MG63 (cell line): Measurements from ENCODE around the gene SIRT2. TPM values are rescaled to one million over a fixed set of nuclear protein-coding genes. Genes with fewer than 3 reads are reported as not detected.

Source experiments
- DNase-seq: peaks from one replicate; pipeline ENCODE4 v3.0.0-alpha.2; 2020
- H3K27me3 ChIP-seq: fragments of 250-450 bp; sonication (Bioruptor Pico); 2 replicates; pipeline ENCODE4 v1.5.1; 2020; ENCODE audit warnings: mild to moderate bottlenecking, moderate library complexity
- H3K36me3 ChIP-seq: fragments of 250-450 bp; sonication (Bioruptor Pico); 2 replicates; pipeline ENCODE4 v1.5.1; 2020; ENCODE audit warnings: mild to moderate bottlenecking, moderate library complexity
- H3K4me3 ChIP-seq: fragments of 250-450 bp; sonication (Bioruptor Pico); 2 replicates; pipeline ENCODE4 v1.5.1; 2020; ENCODE audit warnings: mild to moderate bottlenecking, moderate library complexity
- H3K9me3 ChIP-seq: fragments of 250-450 bp; sonication (Bioruptor Pico); 2 replicates; pipeline ENCODE4 v1.5.1; 2020; ENCODE audit warnings: mild to moderate bottlenecking, moderate library complexity
- total RNA-seq: library from RNA; depleted of rRNA; stranded (reverse); fragments of >200 nt; shearing (Covaris generic); gene quantifications from 2 replicates; pipeline ENCODE4 v1.2.3, GENCODE V29; 2014; ENCODE audit warnings: low replicate concordance

The SIRT2 gene
- total RNA-seq, 1 experiment from 2014 or later: 72.9 TPM

DNA sequence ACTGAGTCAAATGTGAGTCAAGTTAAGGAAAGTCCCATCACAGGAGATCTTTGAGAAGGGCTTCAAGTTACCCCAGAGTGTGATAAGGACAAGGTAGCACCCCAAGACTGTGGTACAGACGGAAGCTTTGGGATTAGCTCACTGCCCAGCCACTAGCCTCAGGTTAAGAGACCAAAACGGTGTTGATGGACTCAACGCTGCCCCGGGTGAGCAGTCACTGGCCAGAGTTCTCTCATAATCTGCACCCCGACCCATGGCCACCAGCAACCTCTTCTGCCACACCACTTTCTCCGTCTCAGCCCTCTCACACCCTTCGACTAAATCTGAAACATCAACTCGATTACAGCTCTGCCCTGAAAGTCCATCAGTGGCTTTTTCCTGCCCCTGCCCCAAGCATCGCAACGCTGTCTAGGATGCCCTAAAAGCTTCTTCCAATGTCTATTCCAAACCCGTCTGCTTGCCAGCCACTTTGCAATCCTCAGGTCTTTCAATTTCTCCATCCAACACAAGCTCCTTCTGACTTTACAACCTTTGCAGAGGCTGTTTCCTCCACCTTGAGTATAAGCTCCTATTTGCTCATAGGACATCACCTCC lies 55.2 kb downstream of the SIRT2 start:
- Histone ChIP-seq H3K27me3 (no peaks in the 10 kb centered on the region), H3K36me3 (peaks cover 98% of the 10 kb centered on the region), H3K9me3 (no peaks in the 10 kb centered on the region), H3K4me3 (no peak overlapping the region)
- no peak for DNase-seq

DNA sequence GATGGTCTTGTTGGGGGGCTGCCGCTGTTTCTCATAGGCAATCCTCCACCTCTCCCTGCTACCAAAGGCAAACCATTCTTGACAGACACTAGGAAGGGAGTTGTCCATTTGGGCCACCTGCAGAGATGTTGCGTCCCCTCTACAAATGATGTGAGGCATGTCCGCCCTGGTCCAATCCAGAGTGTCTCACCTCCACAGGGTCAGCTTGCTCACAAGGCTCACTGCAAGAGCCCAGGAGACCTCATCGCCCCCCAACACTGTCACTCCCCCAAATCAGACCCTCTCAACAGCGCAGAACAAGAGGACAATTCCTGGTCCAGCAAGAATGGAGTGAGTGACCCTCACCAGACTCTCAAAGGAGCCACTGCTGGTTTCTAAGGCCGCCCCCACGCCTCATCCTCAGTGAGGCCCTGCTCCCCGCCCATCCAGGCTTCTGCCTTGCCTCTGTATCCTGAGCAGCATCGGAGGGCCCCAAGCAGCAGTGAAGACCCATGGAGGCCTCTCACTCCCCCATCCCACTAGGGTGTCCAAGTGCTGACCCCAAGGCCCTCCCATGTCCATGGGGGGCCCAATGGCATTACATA lies 56.2 kb downstream of the SIRT2 start:
- no peaks in the 10 kb centered on the region for H3K9me3 ChIP-seq

DNA sequence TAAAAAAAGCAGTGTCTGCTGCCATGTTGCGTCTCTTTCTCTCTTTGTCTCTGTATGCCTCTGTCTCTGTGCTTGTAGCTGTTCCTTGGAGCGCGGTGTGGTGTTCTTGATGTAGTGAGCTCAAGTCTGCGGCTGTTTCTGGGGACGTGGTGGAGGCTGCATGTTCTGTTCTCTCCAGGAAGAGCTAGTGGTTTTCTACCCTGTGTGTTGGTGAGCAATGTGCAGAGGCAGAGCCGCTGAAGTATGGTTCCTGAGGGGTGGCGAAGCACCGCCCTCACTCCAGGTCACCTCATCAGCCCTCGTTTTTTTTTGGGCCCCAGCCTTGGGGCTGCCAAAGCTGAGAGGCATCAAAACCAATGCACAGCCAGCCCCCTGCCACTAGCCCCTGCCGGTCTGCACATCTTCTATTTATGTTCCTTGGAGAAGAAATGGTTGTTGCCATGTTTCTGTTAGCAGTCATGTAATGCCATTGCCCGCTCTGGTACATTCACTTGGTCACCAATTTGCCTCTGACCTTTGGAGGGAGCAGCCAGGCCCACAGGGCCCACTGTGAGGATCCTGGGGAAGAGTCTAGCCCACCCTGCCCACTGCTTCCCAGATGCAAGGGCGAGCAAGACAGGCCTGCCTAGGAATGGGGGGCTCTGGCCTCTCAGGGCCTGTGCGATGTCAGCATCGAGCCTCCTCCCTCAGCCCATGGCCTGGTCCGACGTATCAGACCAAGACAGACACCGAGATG lies 56.8 kb downstream of the SIRT2 start:
- DNase-seq: no peak
- Histone ChIP-seq H3K4me3 (no peak overlapping the region), H3K9me3 (no peaks in the 10 kb centered on the region), H3K27me3 (no peaks in the 10 kb centered on the region), H3K36me3 (peaks cover 99% of the 10 kb centered on the region)

More for the DNA sequence above, 56.2 kb downstream of the SIRT2 start:
- Histone ChIP-seq H3K36me3 (peaks cover 99% of the 10 kb centered on the region), H3K27me3 (no peaks in the 10 kb centered on the region), H3K4me3 (no peak overlapping the region)
- no peak for DNase-seq

DNA sequence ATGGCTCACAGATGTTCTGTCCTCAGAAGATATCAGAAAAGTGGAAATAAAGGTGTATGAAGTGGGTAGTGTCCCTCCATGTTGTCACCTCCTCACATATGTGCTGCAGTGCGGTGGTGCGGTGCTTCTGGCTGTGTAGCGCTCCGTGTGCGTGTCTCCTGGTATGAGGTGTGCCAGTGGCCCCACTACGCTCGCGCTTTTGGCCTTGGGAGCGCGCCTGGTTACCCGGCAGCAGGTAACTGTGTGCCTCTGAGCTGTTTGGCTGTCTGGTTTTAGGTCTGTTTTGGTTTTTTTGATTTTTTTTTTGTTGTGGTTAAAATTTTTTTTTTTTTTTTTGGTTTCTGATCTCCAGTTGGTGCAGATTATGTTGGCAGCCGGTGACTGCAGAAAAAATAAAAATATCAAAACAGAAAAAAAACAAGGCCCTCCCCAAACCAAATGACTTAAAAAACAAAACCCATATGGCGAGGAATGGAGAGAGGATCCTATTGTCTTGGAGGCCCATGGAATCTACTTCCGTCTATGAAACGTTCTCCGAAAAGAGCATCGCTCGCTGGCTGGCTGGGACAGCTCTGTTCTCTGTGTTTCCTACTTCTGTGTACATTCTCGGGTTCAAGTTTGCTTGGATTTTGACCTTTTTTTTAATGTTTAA lies 57.5 kb downstream of the SIRT2 start:
- Histone ChIP-seq H3K4me3 (no peak overlapping the region), H3K36me3 (peaks cover 99% of the 10 kb centered on the region), H3K27me3 (no peaks in the 10 kb centered on the region), H3K9me3 (no peaks in the 10 kb centered on the region)
- DNase-seq: no peak

DNA sequence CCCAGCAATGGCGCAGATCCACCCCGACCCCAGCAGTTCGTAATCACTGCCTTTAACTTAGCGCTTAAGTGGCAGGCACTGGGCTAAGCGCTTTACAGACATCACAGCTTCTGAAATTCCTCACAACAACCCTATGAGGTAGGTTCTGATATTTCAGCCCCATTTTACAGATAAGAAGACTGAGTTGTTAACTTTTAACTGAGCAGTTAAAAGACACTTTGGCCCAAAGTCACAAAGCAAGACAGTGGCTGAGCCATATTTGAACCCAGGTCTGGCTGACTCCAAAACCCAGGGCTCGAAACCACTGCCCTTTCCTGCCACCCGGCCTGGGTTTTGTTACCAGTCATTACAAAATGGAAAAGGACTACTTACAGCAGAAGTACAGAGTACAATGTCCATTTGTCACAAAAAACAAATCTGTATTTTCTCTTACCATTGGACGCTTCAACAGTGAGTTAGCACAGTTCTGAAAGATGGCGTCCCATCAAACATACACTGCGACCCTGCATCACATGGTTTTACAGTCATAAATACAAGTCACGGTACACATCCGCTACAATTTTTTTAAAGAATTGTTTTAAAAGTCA lies 58.1 kb downstream of the SIRT2 start:
- no peak for DNase-seq
- H3K27me3 ChIP-seq: no peaks in the 10 kb centered on the region
- H3K36me3 ChIP-seq: peaks cover 97% of the 10 kb centered on the region

DNA sequence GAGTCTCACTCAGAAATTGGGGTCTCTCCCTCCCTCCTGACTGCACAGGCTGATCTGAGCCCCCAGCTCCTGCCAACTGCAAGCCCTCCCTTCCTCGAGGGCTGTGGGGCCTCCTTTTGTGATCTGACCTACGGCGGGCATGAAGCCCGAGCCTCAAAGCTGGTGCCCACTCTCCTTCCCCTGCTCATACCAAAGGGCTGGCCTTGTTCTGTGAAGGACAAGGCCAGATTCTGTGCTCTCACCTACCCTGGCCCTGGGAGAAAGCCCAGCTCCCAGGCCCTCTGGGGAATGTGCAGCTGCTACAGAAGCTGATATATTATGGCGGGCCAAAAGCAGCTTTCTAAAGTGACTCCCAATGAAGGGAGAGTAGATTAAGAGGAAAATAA lies 58.8 kb downstream of the SIRT2 start:
- H3K9me3 ChIP-seq: no peaks in the 10 kb centered on the region
- H3K36me3 ChIP-seq: peaks cover 96% of the 10 kb centered on the region
- no peak overlapping the region for H3K4me3 ChIP-seq
- H3K27me3 ChIP-seq: no peaks in the 10 kb centered on the region
- no peak for DNase-seq

More for the DNA sequence above, 58.1 kb downstream of the SIRT2 start:
- Histone ChIP-seq H3K9me3 (no peaks in the 10 kb centered on the region), H3K4me3 (no peak overlapping the region)

DNA sequence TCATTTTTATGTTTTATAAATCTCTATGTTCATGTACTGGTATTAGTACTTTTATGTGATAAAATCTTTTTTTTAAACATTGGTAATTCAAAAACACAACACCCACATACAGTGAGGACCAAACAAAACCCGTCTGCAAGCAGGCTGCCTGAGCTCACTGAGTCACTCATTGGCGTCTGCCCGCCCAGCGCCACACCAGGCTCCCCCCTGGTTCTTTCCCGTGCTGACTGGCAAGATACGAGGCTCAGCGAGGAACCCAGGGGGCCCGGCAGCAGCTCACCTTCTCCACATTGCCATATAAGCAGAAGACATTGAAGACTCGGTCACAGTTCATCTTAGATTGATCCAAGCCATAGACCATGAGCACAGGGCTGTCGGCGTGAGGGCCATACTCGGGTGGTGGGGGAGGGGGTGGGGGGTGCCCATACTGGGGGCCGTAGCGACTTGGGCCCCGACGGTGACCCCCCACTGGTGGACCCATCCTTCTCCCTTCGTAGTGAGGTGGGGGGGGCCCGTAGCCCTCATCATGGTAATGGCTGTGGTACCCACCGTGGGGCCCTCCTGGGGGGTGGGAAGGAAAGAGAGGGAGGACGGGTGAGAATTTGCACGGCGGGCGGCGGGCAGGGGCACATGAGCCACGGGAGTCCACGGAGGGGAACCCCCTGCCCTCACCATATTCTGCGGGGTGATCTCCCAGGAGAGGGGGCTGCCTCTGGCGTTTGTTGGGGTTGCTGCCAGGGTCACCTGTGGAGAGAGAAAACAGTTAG lies 59.4 kb downstream of the SIRT2 start:
- Histone ChIP-seq H3K36me3 (peaks cover 93% of the 10 kb centered on the region), H3K4me3 (no peak overlapping the region), H3K27me3 (no peaks in the 10 kb centered on the region), H3K9me3 (no peaks in the 10 kb centered on the region)
- DNase-seq: no peak

DNA sequence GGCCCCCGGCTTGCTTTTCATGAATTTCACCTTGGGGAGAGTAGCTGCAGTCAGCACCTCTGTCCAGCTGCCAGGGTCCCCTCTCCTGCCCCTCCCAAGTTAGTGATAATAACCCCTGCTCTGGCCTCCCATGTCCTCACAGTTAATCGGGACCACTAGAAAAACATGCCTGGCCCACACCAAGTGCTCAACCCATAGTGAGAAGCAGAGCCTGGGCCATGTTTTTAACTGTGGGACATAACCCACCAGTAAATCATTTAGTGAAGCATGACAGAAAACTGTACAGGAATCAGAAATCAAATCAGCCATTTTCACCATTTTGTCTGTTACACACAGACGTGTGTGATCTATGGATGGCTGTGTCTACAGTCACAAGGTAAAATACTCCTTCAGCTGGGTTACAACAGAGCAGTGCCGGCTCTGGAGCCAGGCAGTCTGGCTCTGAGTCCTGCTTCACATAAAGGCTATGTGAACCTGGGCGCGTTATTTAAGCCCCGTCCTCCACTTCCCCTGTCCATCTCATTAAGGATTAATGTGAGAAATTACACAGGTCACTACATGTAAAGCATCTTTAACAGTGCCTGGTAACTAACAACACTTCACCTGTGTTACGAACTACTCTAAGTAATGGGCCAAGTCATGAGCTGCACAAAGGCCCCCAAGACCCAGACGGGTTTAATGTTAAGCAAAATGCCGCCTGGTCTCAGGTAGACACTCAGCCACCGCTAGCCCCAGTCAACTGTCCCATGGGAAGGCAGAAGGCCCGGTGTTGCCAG lies 60.2 kb downstream of the SIRT2 start:
- H3K4me3 ChIP-seq: no peak overlapping the region
- DNase-seq: no peak
- no peaks in the 10 kb centered on the region for H3K9me3 ChIP-seq
- H3K36me3 ChIP-seq: peaks cover 85% of the 10 kb centered on the region
- H3K27me3 ChIP-seq: no peaks in the 10 kb centered on the region

DNA sequence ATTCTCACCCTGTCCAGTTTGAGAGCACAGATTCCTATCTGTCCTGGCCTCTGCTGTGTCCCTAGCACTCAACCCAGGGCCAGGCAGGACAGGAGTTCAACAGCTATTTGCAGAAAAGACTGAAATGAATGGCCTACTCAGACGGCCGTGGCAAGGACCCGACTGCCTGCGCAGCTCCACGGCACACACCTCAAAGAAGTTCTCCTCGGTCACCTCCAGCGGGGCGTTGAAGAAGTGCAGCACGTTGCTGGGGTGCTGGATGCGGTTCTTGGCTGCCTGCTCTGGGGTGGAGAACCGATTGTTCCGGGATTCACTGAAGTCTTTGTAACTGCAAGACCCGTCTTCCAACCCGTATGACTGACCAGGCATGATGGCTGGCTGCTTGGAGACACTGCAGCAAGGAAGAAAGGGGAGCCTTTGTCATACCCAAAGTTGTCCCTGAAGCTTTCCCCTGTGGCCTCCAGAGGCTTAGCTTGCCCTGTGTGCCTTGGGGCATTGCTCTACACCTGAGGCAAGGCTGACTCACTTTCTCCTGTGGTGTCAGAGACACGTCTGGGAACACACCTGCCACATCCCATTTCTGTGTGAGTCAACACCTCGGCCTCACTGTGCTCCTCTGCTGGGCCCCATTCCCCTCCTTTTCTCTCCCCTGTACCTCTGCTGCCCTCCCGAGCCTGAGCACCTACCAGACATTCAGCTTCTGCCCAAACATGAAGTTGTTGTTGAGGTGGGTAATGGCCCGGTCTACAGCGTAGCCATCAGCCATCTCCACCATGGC lies 61.0 kb downstream of the SIRT2 start:
- no peak for DNase-seq
- H3K36me3 ChIP-seq: peaks cover 77% of the 10 kb centered on the region
- no peaks in the 10 kb centered on the region for H3K27me3 ChIP-seq
- H3K9me3 ChIP-seq: no peaks in the 10 kb centered on the region
- H3K4me3 ChIP-seq: no peak overlapping the region

DNA sequence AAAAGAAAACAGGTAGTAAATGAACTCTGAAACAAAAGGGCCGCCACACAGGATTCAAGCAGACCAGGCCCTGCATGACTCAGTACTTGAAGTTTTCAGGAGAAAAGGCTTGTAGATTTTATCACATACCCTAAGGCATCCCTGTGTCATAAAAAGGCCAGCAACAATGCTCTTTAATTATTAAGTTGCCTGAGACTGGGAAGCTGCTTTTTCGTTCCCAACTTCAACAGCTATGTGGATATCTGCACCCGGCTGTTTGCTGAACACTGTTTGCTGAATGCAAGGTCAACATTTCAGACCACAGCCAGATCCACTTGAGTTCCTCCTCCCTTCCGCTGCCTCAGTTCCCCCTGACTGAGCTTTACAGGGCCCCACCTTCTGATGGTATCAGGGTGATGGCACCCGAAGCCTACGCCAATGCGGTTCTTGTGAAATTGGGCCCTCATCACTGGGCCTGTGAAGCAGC lies 61.7 kb downstream of the SIRT2 start:
- Histone ChIP-seq H3K36me3 (peaks cover 70% of the 10 kb centered on the region), H3K27me3 (no peaks in the 10 kb centered on the region), H3K9me3 (no peaks in the 10 kb centered on the region), H3K4me3 (no peak overlapping the region)
- no peak for DNase-seq

DNA sequence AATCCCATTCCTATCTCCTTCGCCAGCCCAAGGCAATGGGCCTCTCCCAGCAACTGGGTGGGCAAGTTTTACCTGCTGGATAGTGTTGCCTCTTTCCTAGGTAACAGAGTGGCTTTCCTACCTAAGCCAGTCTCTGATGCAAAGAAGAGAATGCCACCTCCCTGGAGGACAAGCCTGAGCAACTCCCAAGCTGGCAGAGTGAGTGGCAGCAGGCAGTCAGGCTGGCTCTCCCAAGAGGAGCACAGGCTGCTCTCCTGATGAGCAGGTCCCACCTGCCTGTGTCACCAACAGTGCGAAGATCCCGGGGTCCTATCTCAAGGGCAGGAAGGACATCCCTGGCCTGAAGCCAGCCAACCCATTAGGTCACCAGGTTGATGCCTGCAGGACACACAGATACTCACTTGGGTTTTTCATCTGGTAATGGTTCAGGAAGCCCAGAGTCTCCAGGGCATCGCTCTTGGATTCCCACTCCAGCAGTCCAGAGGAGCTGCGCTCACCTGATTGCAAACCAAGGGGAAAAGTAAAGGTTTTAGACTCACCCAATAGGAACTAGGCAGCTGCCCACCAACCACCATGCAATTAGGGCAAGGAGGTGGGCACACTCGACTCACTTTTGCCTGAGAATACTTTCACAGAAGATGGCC lies 62.3 kb downstream of the SIRT2 start:
- no peaks in the 10 kb centered on the region for H3K9me3 ChIP-seq
- H3K36me3 ChIP-seq: peaks cover 64% of the 10 kb centered on the region
- H3K27me3 ChIP-seq: no peaks in the 10 kb centered on the region
- no peak for DNase-seq
- no peak overlapping the region for H3K4me3 ChIP-seq

DNA sequence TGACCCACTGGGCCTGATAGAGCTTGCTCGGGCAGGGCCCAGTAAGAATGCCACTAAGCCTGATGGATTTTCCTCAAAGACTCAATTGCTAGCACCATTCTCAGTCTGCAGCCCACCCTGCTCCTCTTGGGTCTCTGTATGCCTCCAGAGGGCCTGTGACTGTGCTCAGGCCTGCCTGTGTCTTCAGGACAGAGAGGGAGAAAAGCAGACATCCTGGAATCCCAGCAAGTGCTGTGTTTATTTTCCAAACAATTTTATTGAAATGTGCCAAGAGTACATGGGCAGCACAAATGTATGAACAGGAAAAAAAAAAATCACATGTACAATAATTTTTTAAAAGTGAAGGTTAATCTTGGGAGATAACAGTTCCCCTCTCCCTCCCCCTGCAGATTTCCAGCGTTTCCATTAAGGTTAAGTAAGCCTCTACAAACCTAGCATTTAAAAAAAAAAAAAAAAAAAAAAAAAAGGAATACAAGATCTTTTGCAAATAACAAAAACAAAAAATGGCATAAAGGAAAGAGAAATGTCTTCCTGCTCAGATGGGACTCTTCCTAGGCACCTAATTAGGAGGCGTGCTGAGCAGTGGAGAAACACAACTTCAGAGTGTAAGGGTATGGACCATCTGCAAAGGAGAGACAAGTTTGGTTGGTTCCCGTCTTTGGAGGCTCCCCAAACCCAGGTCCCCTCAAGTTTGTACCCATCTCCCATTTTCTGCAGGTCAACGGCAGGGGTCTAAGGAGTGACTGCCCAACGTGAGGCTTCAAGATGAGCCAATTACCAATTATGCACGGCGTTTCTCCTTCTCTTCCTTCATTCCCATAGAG lies 63.0 kb downstream of the SIRT2 start:
- DNase-seq: no peak
- peaks cover 57% of the 10 kb centered on the region for H3K36me3 ChIP-seq

DNA sequence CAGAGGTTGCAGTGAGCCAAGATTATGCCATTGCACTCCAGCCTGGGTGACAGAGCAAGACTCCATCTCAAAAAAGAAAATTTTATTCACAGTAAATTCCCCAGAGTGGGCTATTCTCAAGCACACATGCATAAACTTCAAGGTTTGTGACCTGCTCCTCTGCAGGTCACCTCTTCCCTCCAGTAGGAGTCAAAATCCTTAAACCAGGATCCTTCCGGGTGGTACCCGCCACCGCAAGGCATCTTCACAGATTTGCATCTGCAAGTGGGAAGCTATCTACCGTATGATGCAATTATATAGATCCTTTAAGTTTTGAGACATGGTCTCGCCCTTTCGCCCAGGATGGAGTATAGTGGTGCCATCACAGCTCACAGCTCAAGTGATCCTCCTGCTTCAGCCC lies 64.8 kb downstream of the SIRT2 start:
- Histone ChIP-seq H3K36me3 (peaks cover 46% of the 10 kb centered on the region), H3K4me3 (no peak overlapping the region), H3K27me3 (no peaks in the 10 kb centered on the region), H3K9me3 (no peaks in the 10 kb centered on the region)
- no peak for DNase-seq

More for the DNA sequence above, 63.0 kb downstream of the SIRT2 start:
- no peaks in the 10 kb centered on the region for H3K9me3 ChIP-seq
- no peaks in the 10 kb centered on the region for H3K27me3 ChIP-seq
- no peak overlapping the region for H3K4me3 ChIP-seq

DNA sequence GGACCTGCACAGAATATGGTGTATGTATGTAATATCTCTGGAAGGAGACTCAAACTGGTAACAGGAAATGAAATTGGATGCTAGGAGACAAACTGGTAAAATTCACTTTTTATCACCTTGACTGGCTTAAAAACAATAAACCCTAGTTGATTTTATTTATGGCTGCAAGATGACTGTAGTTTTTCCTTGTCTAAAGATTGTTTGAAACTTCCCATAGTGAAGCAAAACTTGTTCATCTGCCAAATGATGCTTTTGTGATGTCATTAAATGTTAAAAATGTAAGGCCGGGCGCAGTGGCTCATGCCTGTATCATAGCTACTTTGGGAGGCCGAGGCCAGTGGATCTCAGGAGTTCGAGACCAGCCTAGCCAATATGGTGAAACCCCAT lies 65.3 kb downstream of the SIRT2 start:
- Histone ChIP-seq H3K27me3 (no peaks in the 10 kb centered on the region), H3K4me3 (no peak overlapping the region), H3K9me3 (no peaks in the 10 kb centered on the region), H3K36me3 (peaks cover 41% of the 10 kb centered on the region)
- no peak for DNase-seq
